ENCODE measurements around the gene ABHD12. TPM values are rescaled to one million over a fixed set of nuclear protein-coding genes. Genes with fewer than 3 reads are reported as not detected.

Gene ABHD12
- total RNA-seq, 1 experiment from 2014 or later, result 48.3 TPM

DNA sequence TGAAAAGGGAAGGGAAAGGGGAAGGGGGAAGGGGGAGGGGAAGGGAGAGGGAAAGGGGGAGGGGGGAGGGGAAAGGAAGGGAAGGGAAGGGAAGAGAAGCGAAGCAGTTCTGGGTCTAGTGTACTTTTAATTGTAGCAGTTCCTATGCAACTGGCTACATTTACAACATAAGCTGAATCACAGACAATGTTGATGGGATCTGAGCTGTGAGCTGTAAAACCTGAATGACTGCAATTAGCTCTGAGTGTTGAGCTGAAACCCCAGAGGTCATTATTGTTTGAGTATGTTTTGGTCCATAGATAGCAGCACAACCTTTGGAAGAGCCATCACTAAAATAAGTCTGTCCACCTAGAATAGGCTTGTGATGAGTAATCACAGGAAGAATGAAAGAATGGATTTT lies 7.2 kb upstream of the ABHD12 start:
- DNase-seq (peak; percentile 85), ATAC-seq (peak; percentile 50)
- H3K9ac ChIP-seq (ENCODE audit: low read length), result no peak overlapping the region
- H3K4me2 ChIP-seq (ENCODE audit: low read length), result peak overlapping the region; percentile 26; the same call in 1 of the 2 replicates
- peaks cover 4% of the 10 kb centered on the region for H3F3A ChIP-seq (ENCODE audit: low read length, unreplicated experiment)
- CTCF ChIA-PET, result interaction anchor here (0.6 to 2.5 kb wide), 6 partner anchors 9 to 88 kb away, joined by 3 to 39 read pairs (median 6); partner anchors contain the start of gene GINS1
- H3K79me2 ChIP-seq (ENCODE audit: low read length), result no peaks in the 10 kb centered on the region
- H3K36me3 ChIP-seq (ENCODE audit: low read depth, low read length), result no peaks in the 10 kb centered on the region
- TF ChIP-seq EZH2 (IDR thresholded peaks at IDR 0.05; ENCODE audit: low read length, unreplicated experiment) (no peak), EZH2phosphoT487 (IDR thresholded peaks at IDR 0.05; ENCODE audit: borderline replicate concordance, low read length) (no peak)
- TF ChIP-seq, protein P1, sequence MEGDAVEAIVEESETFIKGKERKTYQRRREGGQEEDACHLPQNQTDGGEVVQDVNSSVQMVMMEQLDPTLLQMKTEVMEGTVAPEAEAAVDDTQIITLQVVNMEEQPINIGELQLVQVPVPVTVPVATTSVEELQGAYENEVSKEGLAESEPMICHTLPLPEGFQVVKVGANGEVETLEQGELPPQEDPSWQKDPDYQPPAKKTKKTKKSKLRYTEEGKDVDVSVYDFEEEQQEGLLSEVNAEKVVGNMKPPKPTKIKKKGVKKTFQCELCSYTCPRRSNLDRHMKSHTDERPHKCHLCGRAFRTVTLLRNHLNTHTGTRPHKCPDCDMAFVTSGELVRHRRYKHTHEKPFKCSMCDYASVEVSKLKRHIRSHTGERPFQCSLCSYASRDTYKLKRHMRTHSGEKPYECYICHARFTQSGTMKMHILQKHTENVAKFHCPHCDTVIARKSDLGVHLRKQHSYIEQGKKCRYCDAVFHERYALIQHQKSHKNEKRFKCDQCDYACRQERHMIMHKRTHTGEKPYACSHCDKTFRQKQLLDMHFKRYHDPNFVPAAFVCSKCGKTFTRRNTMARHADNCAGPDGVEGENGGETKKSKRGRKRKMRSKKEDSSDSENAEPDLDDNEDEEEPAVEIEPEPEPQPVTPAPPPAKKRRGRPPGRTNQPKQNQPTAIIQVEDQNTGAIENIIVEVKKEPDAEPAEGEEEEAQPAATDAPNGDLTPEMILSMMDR (conservative IDR thresholded peaks at IDR 0.05; ENCODE audit: low read depth, low read length), result no peak
- POLR2A ChIA-PET (ENCODE audit: unreplicated experiment), result no interaction called here
- 0 out of 2 replicates have a peak, but pooled peaks cover 2% of the 10 kb centered on the region for H3K9me3 ChIP-seq (ENCODE audit: low read length)
- H3K4me3 ChIP-seq (ENCODE audit: low read length), result no peak overlapping the region
- no TSS peak for BruUV-seq (replicated peaks)
- H3K27me3 ChIP-seq (ENCODE audit: low read length), result no peaks in the 10 kb centered on the region
- no peaks in the 10 kb centered on the region for H4K20me1 ChIP-seq (ENCODE audit: low read length)
- peak overlapping the region; percentile 25; the same call in 1 of the 2 replicates for H3K27ac ChIP-seq (ENCODE audit: low read length)
- H2AFZ ChIP-seq (ENCODE audit: low read length), result no peak overlapping the region
- H3K4me1 ChIP-seq (ENCODE audit: insufficient read depth, low read length), result peaks cover 32% of the 10 kb centered on the region
- H3K9me2 ChIP-seq (replicated peaks; ENCODE audit: low read length), result no peaks in the 10 kb centered on the region
- intact Hi-C loops (cut with micrococcal nuclease), result loop anchor here (2.0 to 10.0 kb wide), 3 partner anchors 33 to 203 kb away; partner anchors contain the start of gene ENTPD6

DNA sequence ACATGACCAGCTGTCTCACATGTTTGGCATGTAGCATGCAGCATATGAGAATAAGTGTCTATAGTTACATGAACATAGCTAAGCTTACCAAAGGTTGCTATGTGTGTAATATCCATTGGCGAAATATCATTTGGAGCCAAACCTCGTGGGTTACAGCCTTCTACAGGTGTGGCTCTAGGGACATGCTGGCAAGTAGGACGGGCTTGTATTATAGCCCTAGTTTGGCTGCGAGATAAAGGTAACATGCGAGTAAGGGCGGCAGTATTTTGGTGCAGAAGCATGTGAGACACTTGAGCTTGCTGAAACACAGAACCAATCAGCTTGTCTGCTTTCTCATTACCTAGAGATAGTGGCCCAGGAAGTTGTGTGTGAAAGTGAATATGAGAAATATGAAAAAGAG lies 6.5 kb upstream of the ABHD12 start:
- Histone ChIP-seq H3F3A (ENCODE audit: low read length, unreplicated experiment) (peaks cover 4% of the 10 kb centered on the region), H3K27me3 (ENCODE audit: low read length) (no peaks in the 10 kb centered on the region), H3K79me2 (ENCODE audit: low read length) (no peaks in the 10 kb centered on the region), H3K27ac (ENCODE audit: low read length) (peak overlapping the region; percentile 14; the same call in 1 of the 2 replicates), H3K4me1 (ENCODE audit: insufficient read depth, low read length) (peaks cover 32% of the 10 kb centered on the region), H3K9me2 (replicated peaks; ENCODE audit: low read length) (no peaks in the 10 kb centered on the region), H3K36me3 (ENCODE audit: low read depth, low read length) (no peaks in the 10 kb centered on the region), H2AFZ (ENCODE audit: low read length) (no peak overlapping the region), H3K4me2 (ENCODE audit: low read length) (peak overlapping the region; percentile 21; the same call in 1 of the 2 replicates), H3K4me3 (ENCODE audit: low read length) (no peak overlapping the region), H3K9ac (ENCODE audit: low read length) (no peak overlapping the region), H4K20me1 (ENCODE audit: low read length) (no peaks in the 10 kb centered on the region), H3K9me3 (ENCODE audit: low read length) (no peaks in the 10 kb centered on the region)
- CTCF ChIA-PET, result no interaction called here
- no TSS peak for BruUV-seq (replicated peaks)
- POLR2A ChIA-PET (ENCODE audit: unreplicated experiment), result no interaction called here
- ATAC-seq, result no peak
- no peak for DNase-seq
- intact Hi-C loops (cut with micrococcal nuclease), result loop anchor here (10.0 kb wide), 1 partner anchor 202 kb away; the partner anchor contains the start of gene ENTPD6
- no peak for TF ChIP-seq EZH2phosphoT487 (IDR thresholded peaks at IDR 0.05; ENCODE audit: borderline replicate concordance, low read length)

DNA sequence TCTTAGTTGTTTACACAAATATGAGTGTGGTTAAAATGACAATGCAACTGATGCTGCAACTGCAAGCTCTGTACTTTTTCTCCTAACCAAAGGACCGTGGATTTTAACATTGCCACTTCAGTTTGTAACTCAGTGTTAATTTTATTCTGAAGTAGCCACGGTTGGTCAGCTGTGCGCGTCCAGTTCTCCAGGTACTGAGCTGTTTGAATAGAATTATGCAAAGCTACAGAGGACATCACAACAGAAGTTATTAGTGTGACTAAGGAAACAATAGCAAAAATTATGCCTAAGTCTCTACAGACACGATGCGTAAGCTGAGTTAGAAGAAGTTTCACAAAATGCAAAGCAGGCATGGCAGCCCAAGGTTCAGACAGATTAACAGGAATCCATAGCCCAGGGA lies 4.4 kb upstream of the ABHD12 start:
- Histone ChIP-seq H3F3A (ENCODE audit: low read length, unreplicated experiment) (peaks cover 4% of the 10 kb centered on the region), H4K20me1 (ENCODE audit: low read length) (no peaks in the 10 kb centered on the region), H3K9me3 (ENCODE audit: low read length) (no peaks in the 10 kb centered on the region), H3K9ac (ENCODE audit: low read length) (no peak overlapping the region), H2AFZ (ENCODE audit: low read length) (no peak overlapping the region), H3K27ac (ENCODE audit: low read length) (no peak overlapping the region), H3K9me2 (replicated peaks; ENCODE audit: low read length) (no peaks in the 10 kb centered on the region), H3K4me3 (ENCODE audit: low read length) (no peak overlapping the region), H3K4me1 (ENCODE audit: insufficient read depth, low read length) (peaks cover 37% of the 10 kb centered on the region), H3K36me3 (ENCODE audit: low read depth, low read length) (no peaks in the 10 kb centered on the region), H3K79me2 (ENCODE audit: low read length) (peaks cover 2% of the 10 kb centered on the region), H3K27me3 (ENCODE audit: low read length) (no peaks in the 10 kb centered on the region), H3K4me2 (ENCODE audit: low read length) (no peak overlapping the region)
- CTCF ChIA-PET, result no interaction called here
- POLR2A ChIA-PET (ENCODE audit: unreplicated experiment), result no interaction called here
- BruUV-seq (replicated peaks), result no TSS peak
- intact Hi-C loops (cut with micrococcal nuclease), result loop anchor here (10.0 kb wide), 1 partner anchor 200 kb away; the partner anchor contains the start of gene ENTPD6
- TF ChIP-seq, protein P1 (conservative IDR thresholded peaks at IDR 0.05; ENCODE audit: low read depth, low read length), result no peak
- TF ChIP-seq EZH2 (IDR thresholded peaks at IDR 0.05; ENCODE audit: low read length, unreplicated experiment) (no peak), EZH2phosphoT487 (IDR thresholded peaks at IDR 0.05; ENCODE audit: borderline replicate concordance, low read length) (no peak)
- DNase-seq (no peak), ATAC-seq (no peak)

Data from PC-3 (cell line).